A549 (cell line): ENCODE results near the gene CFAP69.
"Not testable (repeated sequence)": the region's sequence is repeated elsewhere in the genome, so short reads cannot be mapped to it uniquely, and the experiment has no call there.

Experiments
- EP300 ChIP-seq, 2 experiments: fragments of >200 bp; sonication (Bioruptor Twin); formaldehyde crosslinking; IDR thresholded peaks; 2 replicates in 1 of 2; 3 replicates in 1 of 2; pipeline ENCODE4 v1.6.1; 2016 to 2017
- ESRRA ChIP-seq: fragments of 150-350 bp; IDR thresholded peaks from 2 replicates; pipeline ENCODE4 v1.6.1; 2014; ENCODE audit warnings: mild to moderate bottlenecking, low read length, borderline replicate concordance
- JUNB ChIP-seq: fragments of >200 bp; sonication (Bioruptor Twin); formaldehyde crosslinking; IDR thresholded peaks from 2 replicates; pipeline ENCODE4 v1.6.1; 2016
- KDM1A ChIP-seq: fragments of 200-600 bp; sonication (generic); IDR thresholded peaks from 2 replicates; pipeline ENCODE4 v1.6.1; 2016; ENCODE audit warnings: low read depth, mild to moderate bottlenecking
- MYC ChIP-seq: IDR thresholded peaks from 2 replicates; pipeline ENCODE4 v1.6.1; 2012; ENCODE audit warnings: mild to moderate bottlenecking, inconsistent platforms, low read length, improper control_type of control experiment, borderline replicate concordance
- POLR2A ChIP-seq: IDR thresholded peaks from 2 replicates; pipeline ENCODE4 v1.6.1; 2012; ENCODE audit warnings: mild to moderate bottlenecking, low read length
- RAD21 ChIP-seq, 2 experiments: fragments of >200 bp in 1 of 2; sonication (Bioruptor Twin) in 1 of 2; formaldehyde crosslinking in 1 of 2; IDR thresholded peaks in 1 of 2; conservative IDR thresholded peaks in 1 of 2; 2 replicates in 1 of 2; 3 replicates in 1 of 2; pipeline ENCODE4 v1.6.1; 2012 to 2018; ENCODE audit warnings: inconsistent platforms in 1 of 2
- RFX5 ChIP-seq: fragments of 450-650 bp; IDR thresholded peaks from 2 replicates; pipeline ENCODE4 v1.7.1; 2014; ENCODE audit warnings: antibody characterized with exemption, mild to moderate bottlenecking, moderate library complexity
- TF ChIP-seq, protein P1 (sequence below): fragments of 200-600 bp; sonication (generic); IDR thresholded peaks from 2 replicates; pipeline ENCODE4 v1.6.1; 2016; ENCODE audit warnings: antibody characterized with exemption, mild to moderate bottlenecking, moderate library complexity
- TF ChIP-seq, protein P2 (sequence below): fragments of 450-650 bp; IDR thresholded peaks from 2 replicates; pipeline ENCODE4 v1.6.1; 2014; ENCODE audit warnings: antibody characterized with exemption
- TF ChIP-seq, protein P3 (sequence below): fragments of >200 bp; sonication (Bioruptor Twin); formaldehyde crosslinking; IDR thresholded peaks from 3 replicates; pipeline ENCODE4 v1.5.1; 2016
- TF ChIP-seq, protein P4 (sequence below): fragments of 250-450 bp; sonication (Bioruptor Pico); IDR thresholded peaks from 2 replicates; pipeline ENCODE4 v1.5.0; 2021; ENCODE audit warnings: mild to moderate bottlenecking, moderate library complexity, borderline replicate concordance

DNA sequence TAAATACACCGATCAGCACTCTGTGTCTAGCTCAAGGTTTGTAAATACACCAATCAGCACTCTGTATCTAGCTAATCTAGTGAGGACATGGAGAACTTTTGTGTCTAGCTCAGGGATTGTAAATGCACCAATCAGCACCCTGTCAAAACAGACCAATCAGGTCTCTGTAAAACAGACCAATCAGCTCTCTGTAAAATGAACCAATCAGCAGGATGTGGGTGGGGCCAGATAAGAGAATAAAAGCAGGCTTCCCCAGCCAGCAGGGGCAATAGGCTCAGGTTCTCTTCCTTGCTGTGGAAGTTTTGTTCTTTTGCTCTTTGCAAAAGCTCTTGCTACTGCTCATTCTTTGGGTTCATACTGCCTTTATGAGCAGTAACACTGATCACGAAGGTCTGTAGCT is 90.0 kb downstream of the CFAP69 start:
- TF ChIP-seq MYC; ESRRA; RFX5; EP300 (IDR thresholded peaks at IDR 0.05); RAD21 (conservative IDR thresholded peaks at IDR 0.05 in 1 of 2, IDR thresholded peaks at IDR 0.05 in 1 of 2); JUNB; KDM1A; POLR2A: not testable (repeated sequence)
- TF ChIP-seq, protein P1, sequence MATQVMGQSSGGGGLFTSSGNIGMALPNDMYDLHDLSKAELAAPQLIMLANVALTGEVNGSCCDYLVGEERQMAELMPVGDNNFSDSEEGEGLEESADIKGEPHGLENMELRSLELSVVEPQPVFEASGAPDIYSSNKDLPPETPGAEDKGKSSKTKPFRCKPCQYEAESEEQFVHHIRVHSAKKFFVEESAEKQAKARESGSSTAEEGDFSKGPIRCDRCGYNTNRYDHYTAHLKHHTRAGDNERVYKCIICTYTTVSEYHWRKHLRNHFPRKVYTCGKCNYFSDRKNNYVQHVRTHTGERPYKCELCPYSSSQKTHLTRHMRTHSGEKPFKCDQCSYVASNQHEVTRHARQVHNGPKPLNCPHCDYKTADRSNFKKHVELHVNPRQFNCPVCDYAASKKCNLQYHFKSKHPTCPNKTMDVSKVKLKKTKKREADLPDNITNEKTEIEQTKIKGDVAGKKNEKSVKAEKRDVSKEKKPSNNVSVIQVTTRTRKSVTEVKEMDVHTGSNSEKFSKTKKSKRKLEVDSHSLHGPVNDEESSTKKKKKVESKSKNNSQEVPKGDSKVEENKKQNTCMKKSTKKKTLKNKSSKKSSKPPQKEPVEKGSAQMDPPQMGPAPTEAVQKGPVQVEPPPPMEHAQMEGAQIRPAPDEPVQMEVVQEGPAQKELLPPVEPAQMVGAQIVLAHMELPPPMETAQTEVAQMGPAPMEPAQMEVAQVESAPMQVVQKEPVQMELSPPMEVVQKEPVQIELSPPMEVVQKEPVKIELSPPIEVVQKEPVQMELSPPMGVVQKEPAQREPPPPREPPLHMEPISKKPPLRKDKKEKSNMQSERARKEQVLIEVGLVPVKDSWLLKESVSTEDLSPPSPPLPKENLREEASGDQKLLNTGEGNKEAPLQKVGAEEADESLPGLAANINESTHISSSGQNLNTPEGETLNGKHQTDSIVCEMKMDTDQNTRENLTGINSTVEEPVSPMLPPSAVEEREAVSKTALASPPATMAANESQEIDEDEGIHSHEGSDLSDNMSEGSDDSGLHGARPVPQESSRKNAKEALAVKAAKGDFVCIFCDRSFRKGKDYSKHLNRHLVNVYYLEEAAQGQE, result not testable (repeated sequence)
- TF ChIP-seq, protein P2, sequence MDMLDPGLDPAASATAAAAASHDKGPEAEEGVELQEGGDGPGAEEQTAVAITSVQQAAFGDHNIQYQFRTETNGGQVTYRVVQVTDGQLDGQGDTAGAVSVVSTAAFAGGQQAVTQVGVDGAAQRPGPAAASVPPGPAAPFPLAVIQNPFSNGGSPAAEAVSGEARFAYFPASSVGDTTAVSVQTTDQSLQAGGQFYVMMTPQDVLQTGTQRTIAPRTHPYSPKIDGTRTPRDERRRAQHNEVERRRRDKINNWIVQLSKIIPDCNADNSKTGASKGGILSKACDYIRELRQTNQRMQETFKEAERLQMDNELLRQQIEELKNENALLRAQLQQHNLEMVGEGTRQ, result not testable (repeated sequence)
- TF ChIP-seq, protein P3, sequence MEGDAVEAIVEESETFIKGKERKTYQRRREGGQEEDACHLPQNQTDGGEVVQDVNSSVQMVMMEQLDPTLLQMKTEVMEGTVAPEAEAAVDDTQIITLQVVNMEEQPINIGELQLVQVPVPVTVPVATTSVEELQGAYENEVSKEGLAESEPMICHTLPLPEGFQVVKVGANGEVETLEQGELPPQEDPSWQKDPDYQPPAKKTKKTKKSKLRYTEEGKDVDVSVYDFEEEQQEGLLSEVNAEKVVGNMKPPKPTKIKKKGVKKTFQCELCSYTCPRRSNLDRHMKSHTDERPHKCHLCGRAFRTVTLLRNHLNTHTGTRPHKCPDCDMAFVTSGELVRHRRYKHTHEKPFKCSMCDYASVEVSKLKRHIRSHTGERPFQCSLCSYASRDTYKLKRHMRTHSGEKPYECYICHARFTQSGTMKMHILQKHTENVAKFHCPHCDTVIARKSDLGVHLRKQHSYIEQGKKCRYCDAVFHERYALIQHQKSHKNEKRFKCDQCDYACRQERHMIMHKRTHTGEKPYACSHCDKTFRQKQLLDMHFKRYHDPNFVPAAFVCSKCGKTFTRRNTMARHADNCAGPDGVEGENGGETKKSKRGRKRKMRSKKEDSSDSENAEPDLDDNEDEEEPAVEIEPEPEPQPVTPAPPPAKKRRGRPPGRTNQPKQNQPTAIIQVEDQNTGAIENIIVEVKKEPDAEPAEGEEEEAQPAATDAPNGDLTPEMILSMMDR, result not testable (repeated sequence)
- TF ChIP-seq, protein P4, sequence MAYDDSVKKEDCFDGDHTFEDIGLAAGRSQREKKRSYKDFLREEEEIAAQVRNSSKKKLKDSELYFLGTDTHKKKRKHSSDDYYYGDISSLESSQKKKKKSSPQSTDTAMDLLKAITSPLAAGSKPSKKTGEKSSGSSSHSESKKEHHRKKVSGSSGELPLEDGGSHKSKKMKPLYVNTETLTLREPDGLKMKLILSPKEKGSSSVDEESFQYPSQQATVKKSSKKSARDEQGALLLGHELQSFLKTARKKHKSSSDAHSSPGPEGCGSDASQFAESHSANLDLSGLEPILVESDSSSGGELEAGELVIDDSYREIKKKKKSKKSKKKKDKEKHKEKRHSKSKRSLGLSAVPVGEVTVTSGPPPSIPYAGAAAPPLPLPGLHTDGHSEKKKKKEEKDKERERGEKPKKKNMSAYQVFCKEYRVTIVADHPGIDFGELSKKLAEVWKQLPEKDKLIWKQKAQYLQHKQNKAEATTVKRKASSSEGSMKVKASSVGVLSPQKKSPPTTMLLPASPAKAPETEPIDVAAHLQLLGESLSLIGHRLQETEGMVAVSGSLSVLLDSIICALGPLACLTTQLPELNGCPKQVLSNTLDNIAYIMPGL (CRISPR knock-in tag), result not testable (repeated sequence)
